GM08714 (cell line): ENCODE results near the gene TNS1.

Experiments used
- H3K4me3 ChIP-seq: fragments of 200-500 bp; sonication (Bioruptor generic); 2 replicates; pipeline ENCODE4 v1.5.1; 2014; ENCODE audit warnings: mild to moderate bottlenecking, low read length, inconsistent platforms
- ZNF274 ChIP-seq: IDR thresholded peaks from 2 replicates; pipeline ENCODE4 v1.6.1; 2012; ENCODE audit warnings: mild to moderate bottlenecking, low read depth, low read length

The TNS1 gene

GRCh38 chr2:217989221-217989948 lies 13.4 kb downstream of the TNS1 start:
- no peak overlapping the region for H3K4me3 ChIP-seq
- no peak for TF ChIP-seq ZNF274

- no peak for TF ChIP-seq ZNF274
- H3K4me3 ChIP-seq = no peak overlapping the region
Measured at GRCh38 chr2:217988840-217989204, 14.0 kb downstream of the TNS1 start.

- TF ChIP-seq ZNF274 = no peak
- H3K4me3 ChIP-seq = no peak overlapping the region
Measured at GRCh38 chr2:217988014-217988839, 14.6 kb downstream of the TNS1 start.

GRCh38 chr2:217987391-217987790 lies 15.4 kb downstream of the TNS1 start:
- no peak for TF ChIP-seq ZNF274
- H3K4me3 ChIP-seq = no peak overlapping the region

GRCh38 chr2:217986256-217986961 lies 16.4 kb downstream of the TNS1 start:
- no peak for TF ChIP-seq ZNF274
- H3K4me3 ChIP-seq = no peak overlapping the region

GRCh38 chr2:217983276-217984233 lies 19.2 kb downstream of the TNS1 start:
- H3K4me3 ChIP-seq = no peak overlapping the region
- TF ChIP-seq ZNF274 = no peak

GRCh38 chr2:217981971-217982370 lies 20.8 kb downstream of the TNS1 start:
- no peak for TF ChIP-seq ZNF274
- H3K4me3 ChIP-seq = no peak overlapping the region

GRCh38 chr2:217981084-217981730 lies 21.6 kb downstream of the TNS1 start:
- H3K4me3 ChIP-seq = no peak overlapping the region
- TF ChIP-seq ZNF274 = no peak

GRCh38 chr2:217980591-217980990 lies 22.2 kb downstream of the TNS1 start:
- TF ChIP-seq ZNF274 = no peak
- H3K4me3 ChIP-seq = no peak overlapping the region

GRCh38 chr2:217980036-217980435 lies 22.8 kb downstream of the TNS1 start:
- TF ChIP-seq ZNF274 = no peak
- no peak overlapping the region for H3K4me3 ChIP-seq

- no peak for TF ChIP-seq ZNF274
Measured at GRCh38 chr2:217979151-217979811, 23.5 kb downstream of the TNS1 start.

GRCh38 chr2:217978536-217979150 lies 24.2 kb downstream of the TNS1 start:
- TF ChIP-seq ZNF274 = no peak
- no peak overlapping the region for H3K4me3 ChIP-seq

More at GRCh38 chr2:217979151-217979811, 23.5 kb downstream of the TNS1 start:
- no peak overlapping the region for H3K4me3 ChIP-seq

- no peak for TF ChIP-seq ZNF274
- no peak overlapping the region for H3K4me3 ChIP-seq
Measured at GRCh38 chr2:217977840-217978535, 24.8 kb downstream of the TNS1 start.
